Measurements from ENCODE around the gene NIBAN1. TPM values are rescaled to one million over a fixed set of nuclear protein-coding genes. Genes with fewer than 3 reads are reported as not detected.

The NIBAN1 gene
- total and polyA plus RNA-seq, 9 of the 15 experiments (the other 6 are each of a cell fraction or from before 2014, with no cell fraction given): 1.5 to 26.6 (median 16.2) TPM

DNA sequence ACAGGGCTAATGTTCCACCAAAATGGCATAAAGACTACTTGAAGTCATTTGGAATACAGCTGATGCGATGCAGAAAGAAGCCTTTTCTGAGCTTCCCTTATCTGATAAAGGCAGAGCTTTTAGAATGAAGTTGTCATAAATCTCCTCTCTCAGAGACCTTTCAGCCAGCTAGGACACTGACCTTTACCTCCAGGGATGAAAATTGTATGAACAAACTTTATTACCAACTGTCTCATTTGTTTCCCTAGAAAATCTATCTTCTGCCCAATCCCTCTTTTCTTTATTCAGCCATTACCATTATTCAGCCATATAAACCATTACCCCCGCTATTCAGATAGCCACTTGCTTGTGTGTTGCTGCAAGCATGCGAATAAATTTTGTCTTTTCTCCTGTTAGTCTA lies 41.3 kb upstream of the NIBAN1 start:
- 37% methylated on average over 3 of the region's 3 CpGs for WGBS (ENCODE audit: insufficient coverage, low coverage, missing lambda C conversion rate)
- Histone ChIP-seq H3K36me3 (ENCODE audit: control insufficient read depth, insufficient read depth, low read length) (no peaks in the 10 kb centered on the region), H4K20me1 (replicated peaks; ENCODE audit: control insufficient read depth, insufficient read depth, low read length) (no peaks in the 10 kb centered on the region), H3K27ac (ENCODE audit: extremely low read depth, low read depth, low read length) (no peak overlapping the region), H3K9ac (ENCODE audit: insufficient read depth in 1 of 2, low read depth in 2 of 2, low read length in 2 of 2) (no peak overlapping the region), H2AFZ (ENCODE audit: low read depth, low read length) (no peak overlapping the region), H3K4me2 (ENCODE audit: insufficient read depth, low read length) (no peak overlapping the region), H3K27me3 (ENCODE audit: control insufficient read depth in 2 of 2, insufficient read depth in 2 of 2, low read length in 2 of 2) (no peaks in the 10 kb centered on the region), H3K4me1 (replicated peaks in 1 of 2; ENCODE audit: control insufficient read depth in 2 of 2, insufficient read depth in 2 of 2, low read length in 2 of 2) (peaks cover 0 to 25% of the 10 kb centered on the region in 2 experiments; a peak in 3 of 5 replicates), H3K9me1 (ENCODE audit: control insufficient read depth, insufficient read depth, low read length) (no peaks in the 10 kb centered on the region), H3K4me3 (no peak overlapping the region), H3K9me3 (replicated peaks; ENCODE audit: control insufficient read depth, insufficient read depth, low read depth, low read length) (no peaks in the 10 kb centered on the region), H3K79me2 (ENCODE audit: control insufficient read depth, insufficient read depth, low read length) (no peaks in the 10 kb centered on the region)
- in situ Hi-C loops (cut with MboI) (no loop called here), intact Hi-C loops (cut with micrococcal nuclease) (no loop called here)
- ChIA-PET POLR2A (interaction anchor here (0.7 to 1.3 kb wide), 5 partner anchors 8 to 1414 kb away, joined by 3 read pairs; no protein-coding TSS in a partner anchor), CTCF (ENCODE audit: low intra/inter-chr PET ratio) (no interaction called here)
- ATAC-seq (no peak; the same call in 2 of the 3 replicates), DNase-seq (ENCODE audit: extremely low read depth in 1 of 4, low spot score in 3 of 4) (peak in 1 of 4 experiments; percentile 9), FAIRE-seq (no peak)
- BruUV-seq (replicated peaks): no TSS peak
- peak; percentile 97 for TF ChIP-seq MEIS2 (IDR thresholded peaks at IDR 0.05; ENCODE audit: partially characterized antibody)
- TF ChIP-seq ZNF280A (IDR thresholded peaks at IDR 0.05; ENCODE audit: low read depth, partially characterized antibody): no peak
- TF ChIP-seq, protein P1, sequence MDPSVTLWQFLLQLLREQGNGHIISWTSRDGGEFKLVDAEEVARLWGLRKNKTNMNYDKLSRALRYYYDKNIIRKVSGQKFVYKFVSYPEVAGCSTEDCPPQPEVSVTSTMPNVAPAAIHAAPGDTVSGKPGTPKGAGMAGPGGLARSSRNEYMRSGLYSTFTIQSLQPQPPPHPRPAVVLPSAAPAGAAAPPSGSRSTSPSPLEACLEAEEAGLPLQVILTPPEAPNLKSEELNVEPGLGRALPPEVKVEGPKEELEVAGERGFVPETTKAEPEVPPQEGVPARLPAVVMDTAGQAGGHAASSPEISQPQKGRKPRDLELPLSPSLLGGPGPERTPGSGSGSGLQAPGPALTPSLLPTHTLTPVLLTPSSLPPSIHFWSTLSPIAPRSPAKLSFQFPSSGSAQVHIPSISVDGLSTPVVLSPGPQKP (CRISPR knock-in tag; IDR thresholded peaks at IDR 0.05): no peak
- no peak for TF ChIP-seq NFRKB (IDR thresholded peaks at IDR 0.05; ENCODE audit: low read depth)
- TF ChIP-seq, protein P2, sequence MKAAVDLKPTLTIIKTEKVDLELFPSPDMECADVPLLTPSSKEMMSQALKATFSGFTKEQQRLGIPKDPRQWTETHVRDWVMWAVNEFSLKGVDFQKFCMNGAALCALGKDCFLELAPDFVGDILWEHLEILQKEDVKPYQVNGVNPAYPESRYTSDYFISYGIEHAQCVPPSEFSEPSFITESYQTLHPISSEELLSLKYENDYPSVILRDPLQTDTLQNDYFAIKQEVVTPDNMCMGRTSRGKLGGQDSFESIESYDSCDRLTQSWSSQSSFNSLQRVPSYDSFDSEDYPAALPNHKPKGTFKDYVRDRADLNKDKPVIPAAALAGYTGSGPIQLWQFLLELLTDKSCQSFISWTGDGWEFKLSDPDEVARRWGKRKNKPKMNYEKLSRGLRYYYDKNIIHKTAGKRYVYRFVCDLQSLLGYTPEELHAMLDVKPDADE (conservative IDR thresholded peaks at IDR 0.05; ENCODE audit: control insufficient read depth, low read depth, low read length): no peak
- no peak for TF ChIP-seq KLF6 (CRISPR knock-in tag; IDR thresholded peaks at IDR 0.05; ENCODE audit: borderline replicate concordance)
- no peak for TF ChIP-seq ZFP1 (CRISPR knock-in tag; IDR thresholded peaks at IDR 0.05)
- TF ChIP-seq ZNF174 (CRISPR knock-in tag; IDR thresholded peaks at IDR 0.05): no peak
- TF ChIP-seq MEF2A (IDR thresholded peaks at IDR 0.05; ENCODE audit: control insufficient read depth, low read depth, low read length): no peak
- no peak for TF ChIP-seq FOXK2 (conservative IDR thresholded peaks at IDR 0.05 in 1 of 2, IDR thresholded peaks at IDR 0.05 in 1 of 2; ENCODE audit: low read depth in 2 of 2)
- TF ChIP-seq ZNF212 (CRISPR knock-in tag; IDR thresholded peaks at IDR 0.05): no peak

Data from K562 (cell line).